Peyer's patch (tissue), 4 donors: ENCODE measurements around the gene DLGAP1. TPM values are rescaled to one million over a fixed set of nuclear protein-coding genes. Genes with fewer than 3 reads are reported as not detected.

Source experiments
- DNase-seq, 3 donors: peaks; one replicate each; pipeline ENCODE4 v3.0.0-alpha.2; 2017 to 2019
- H3K27ac ChIP-seq, 4 donors: fragments of 200-600 bp; sonication (generic); one replicate each; pipeline ENCODE4 v1.5.1; 2016 to 2019
- H3K27me3 ChIP-seq, 2 donors: fragments of 200-600 bp; sonication (generic); one replicate each; pipeline ENCODE4 v1.5.1; 2019
- H3K36me3 ChIP-seq, 3 donors: fragments of 200-600 bp; sonication (generic); one replicate each; pipeline ENCODE4 v1.5.1; 2016 to 2019
- H3K4me1 ChIP-seq, 4 donors: fragments of 200-600 bp; sonication (generic); one replicate each; pipeline ENCODE4 v1.5.1; 2016 to 2019
- H3K4me3 ChIP-seq, 4 donors: fragments of 200-600 bp; sonication (generic); 1 replicate in 3 of 4; 2 replicates in 1 of 4; pipeline ENCODE4 v1.5.1; 2016 to 2019; ENCODE audit warnings: mild to moderate bottlenecking in 1 of 4
- H3K9me3 ChIP-seq, 4 donors: fragments of 200-600 bp; sonication (generic); one replicate each; pipeline ENCODE4 v1.5.1; 2016 to 2019; ENCODE audit warnings: mild to moderate bottlenecking in 1 of 4
- POLR2A ChIP-seq, 2 donors: fragments of 450-650 bp; IDR thresholded peaks; one replicate each; pipeline ENCODE4 v1.5.1; 2017; ENCODE audit warnings: antibody characterized with exemption in 2 of 2, mild to moderate bottlenecking in 2 of 2, moderate library complexity in 2 of 2
- total RNA-seq, 4 donors: library from RNA; depleted of rRNA; stranded (reverse); fragments of >200 nt; gene quantifications; one replicate each; pipeline ENCODE4 v1.1.0, GENCODE V29; 2016
- TF ChIP-seq, protein P1 (sequence below), 6 experiments: fragments of 450-650 bp in 4 of 6; fragments of 200-600 bp in 2 of 6; sonication (generic) in 1 of 6; IDR thresholded peaks; one replicate each; pipeline ENCODE4 v1.5.1; 2017 to 2019; ENCODE audit warnings: antibody characterized with exemption in 6 of 6, mild to moderate bottlenecking in 3 of 6, moderate library complexity in 1 of 6

Gene DLGAP1
- total RNA-seq, 4 donors from 2014 or later, result 0.53 to 4.1 (median 2.1) TPM

GRCh38 chr18:3907955-3908354 is 547.2 kb downstream of the DLGAP1 start:
- H3K36me3 ChIP-seq, result no peaks in the 10 kb centered on the region
- H3K9me3 ChIP-seq, result no peaks in the 10 kb centered on the region
- no peak overlapping the region for H3K4me3 ChIP-seq
- no peak for DNase-seq
- H3K27me3 ChIP-seq, result no peaks in the 10 kb centered on the region
- H3K4me1 ChIP-seq, result no peaks in the 10 kb centered on the region
- TF ChIP-seq, protein P1, sequence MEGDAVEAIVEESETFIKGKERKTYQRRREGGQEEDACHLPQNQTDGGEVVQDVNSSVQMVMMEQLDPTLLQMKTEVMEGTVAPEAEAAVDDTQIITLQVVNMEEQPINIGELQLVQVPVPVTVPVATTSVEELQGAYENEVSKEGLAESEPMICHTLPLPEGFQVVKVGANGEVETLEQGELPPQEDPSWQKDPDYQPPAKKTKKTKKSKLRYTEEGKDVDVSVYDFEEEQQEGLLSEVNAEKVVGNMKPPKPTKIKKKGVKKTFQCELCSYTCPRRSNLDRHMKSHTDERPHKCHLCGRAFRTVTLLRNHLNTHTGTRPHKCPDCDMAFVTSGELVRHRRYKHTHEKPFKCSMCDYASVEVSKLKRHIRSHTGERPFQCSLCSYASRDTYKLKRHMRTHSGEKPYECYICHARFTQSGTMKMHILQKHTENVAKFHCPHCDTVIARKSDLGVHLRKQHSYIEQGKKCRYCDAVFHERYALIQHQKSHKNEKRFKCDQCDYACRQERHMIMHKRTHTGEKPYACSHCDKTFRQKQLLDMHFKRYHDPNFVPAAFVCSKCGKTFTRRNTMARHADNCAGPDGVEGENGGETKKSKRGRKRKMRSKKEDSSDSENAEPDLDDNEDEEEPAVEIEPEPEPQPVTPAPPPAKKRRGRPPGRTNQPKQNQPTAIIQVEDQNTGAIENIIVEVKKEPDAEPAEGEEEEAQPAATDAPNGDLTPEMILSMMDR (IDR thresholded peaks at IDR 0.05), result no peak
- no peak for TF ChIP-seq POLR2A (IDR thresholded peaks at IDR 0.05)
- H3K27ac ChIP-seq, result no peak overlapping the region

- H3K27ac ChIP-seq, result no peak overlapping the region
- H3K9me3 ChIP-seq, result no peaks in the 10 kb centered on the region
- TF ChIP-seq, protein P1 (IDR thresholded peaks at IDR 0.05), result no peak
- no peak for TF ChIP-seq POLR2A (IDR thresholded peaks at IDR 0.05)
- H3K27me3 ChIP-seq, result no peaks in the 10 kb centered on the region
- no peak for DNase-seq
- no peaks in the 10 kb centered on the region for H3K4me1 ChIP-seq
- no peak overlapping the region for H3K4me3 ChIP-seq
- H3K36me3 ChIP-seq, result no peaks in the 10 kb centered on the region
These were observed 548.9 kb downstream of the DLGAP1 start for GRCh38 chr18:3906116-3906750.

GRCh38 chr18:3903337-3903736 is 551.8 kb downstream of the DLGAP1 start:
- Histone ChIP-seq H3K4me3 (no peak overlapping the region), H3K27ac (no peak overlapping the region), H3K9me3 (no peaks in the 10 kb centered on the region), H3K4me1 (no peaks in the 10 kb centered on the region), H3K36me3 (no peaks in the 10 kb centered on the region), H3K27me3 (no peaks in the 10 kb centered on the region)
- DNase-seq, result no peak
- TF ChIP-seq, protein P1 (IDR thresholded peaks at IDR 0.05), result no peak
- TF ChIP-seq POLR2A (IDR thresholded peaks at IDR 0.05), result no peak

GRCh38 chr18:3902676-3903075 is 552.4 kb downstream of the DLGAP1 start:
- no peak overlapping the region for H3K4me3 ChIP-seq
- H3K36me3 ChIP-seq, result no peaks in the 10 kb centered on the region
- H3K4me1 ChIP-seq, result no peaks in the 10 kb centered on the region
- TF ChIP-seq, protein P1 (IDR thresholded peaks at IDR 0.05), result no peak
- TF ChIP-seq POLR2A (IDR thresholded peaks at IDR 0.05), result no peak
- no peak for DNase-seq
- no peak overlapping the region for H3K27ac ChIP-seq
- no peaks in the 10 kb centered on the region for H3K27me3 ChIP-seq
- no peaks in the 10 kb centered on the region for H3K9me3 ChIP-seq

- Histone ChIP-seq H3K4me1 (no peaks in the 10 kb centered on the region), H3K36me3 (no peaks in the 10 kb centered on the region), H3K4me3 (no peak overlapping the region), H3K27me3 (no peaks in the 10 kb centered on the region), H3K27ac (no peak overlapping the region), H3K9me3 (no peaks in the 10 kb centered on the region)
- TF ChIP-seq POLR2A (IDR thresholded peaks at IDR 0.05), result no peak
- TF ChIP-seq, protein P1 (IDR thresholded peaks at IDR 0.05), result no peak
- DNase-seq, result no peak
These were observed 553.3 kb downstream of the DLGAP1 start for GRCh38 chr18:3901811-3902210.

- no peaks in the 10 kb centered on the region for H3K36me3 ChIP-seq
- TF ChIP-seq, protein P1 (IDR thresholded peaks at IDR 0.05), result no peak
- TF ChIP-seq POLR2A (IDR thresholded peaks at IDR 0.05), result no peak
- no peak overlapping the region for H3K27ac ChIP-seq
- no peak overlapping the region for H3K4me3 ChIP-seq
- no peak for DNase-seq
- no peaks in the 10 kb centered on the region for H3K4me1 ChIP-seq
- no peaks in the 10 kb centered on the region for H3K27me3 ChIP-seq
- no peaks in the 10 kb centered on the region for H3K9me3 ChIP-seq
These were observed 554.1 kb downstream of the DLGAP1 start for GRCh38 chr18:3901042-3901441.
